ENCODE data around the gene TMEM156. TPM values are rescaled to one million over a fixed set of nuclear protein-coding genes. Genes with fewer than 3 reads are reported as not detected.

Gene TMEM156
- total and polyA plus RNA-seq, 2 of the 4 experiments (the other 2 are of a cell fraction): 0.53 to 0.54 TPM

DNA sequence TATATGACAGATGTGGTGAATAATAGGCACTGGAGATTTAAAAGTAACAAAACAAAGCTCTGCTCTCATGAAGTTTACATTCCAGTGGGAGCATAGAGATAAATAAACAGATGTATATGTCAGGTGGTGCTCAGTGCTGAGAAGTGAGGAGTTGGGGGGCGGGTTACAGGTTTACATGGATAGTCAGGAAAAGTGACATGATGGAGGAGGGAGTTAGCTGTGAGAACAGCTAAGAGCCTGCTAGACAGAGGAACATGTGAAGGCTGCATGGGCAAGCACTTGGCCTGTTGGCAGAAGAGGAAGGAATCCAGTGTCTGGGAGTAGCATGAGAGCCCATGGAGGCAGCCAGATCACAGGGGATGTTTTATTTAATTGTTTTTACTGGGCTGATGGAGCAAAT is 10.2 kb upstream of the TMEM156 start:
- H3K27ac ChIP-seq (ENCODE audit: insufficient read depth, low read length): peak overlapping the region; percentile 87
- peak overlapping the region; percentile 44 to 94 for H4K8ac ChIP-seq (ENCODE audit: low read depth in 2 of 2, low read length in 2 of 2)
- BruUV-seq (replicated peaks): no TSS peak
- 0 out of 2 replicates have a peak, but pooled peaks cover under 1% of the 10 kb centered on the region for H4K20me1 ChIP-seq (ENCODE audit: insufficient read depth, low read length)
- DNase-seq (peak; percentile 34), ATAC-seq (ENCODE audit: low read depth) (no peak)
- H3K56ac ChIP-seq (ENCODE audit: extremely low read depth, insufficient read depth, low read length): peak overlapping the region; percentile 89; the same call in 1 of the 2 replicates
- dilution Hi-C loops (cut with HindIII; ENCODE audit: low sequenced_read_pairs, unreplicated experiment) (no loop called here), intact Hi-C loops (cut with micrococcal nuclease) (no loop called here), in situ Hi-C loops (cut with MboI; ENCODE audit: low sequenced_read_pairs) (no loop called here)
- H3K9ac ChIP-seq (ENCODE audit: low read depth, low read length): 0 out of 2 replicates have a peak overlapping the region, but pooled peaks have one; percentile 19
- H3K9me1 ChIP-seq (ENCODE audit: insufficient read depth, low read length): peaks cover 7% of the 10 kb centered on the region; the same call in 1 of the 2 replicates
- WGBS, 2 experiments (ENCODE audit: extremely low coverage in 2 of 2, insufficient read length in 1 of 2): 57% methylated on average over 1 of the region's 1 CpG; no CpG with 5 or more reads in 1 of the 2 experiments
- no peaks in the 10 kb centered on the region for H3K27me3 ChIP-seq (ENCODE audit: control insufficient read depth, insufficient read depth, low read length)
- peaks cover 0 to 5% of the 10 kb centered on the region in 2 experiments; a peak in 2 of 4 replicates for H3K79me1 ChIP-seq (ENCODE audit: low read depth in 1 of 2, low read length in 2 of 2)
- H3K4ac ChIP-seq (ENCODE audit: low read depth, low read length): peak overlapping the region; percentile 97
- H2BK20ac ChIP-seq (ENCODE audit: low read depth, low read length): peak overlapping the region; percentile 88
- no peak for TF ChIP-seq MAFK (IDR thresholded peaks at IDR 0.05; ENCODE audit: low read depth, low read length)
- no peak for TF ChIP-seq RFX5 (IDR thresholded peaks at IDR 0.05; ENCODE audit: low read depth, low read length)
- no peak for TF ChIP-seq CHD1 (IDR thresholded peaks at IDR 0.05; ENCODE audit: low read depth, low read length)
- TF ChIP-seq NFE2L2 (IDR thresholded peaks at IDR 0.05; ENCODE audit: low read depth, low read length): no peak
- TF ChIP-seq MXI1 (IDR thresholded peaks at IDR 0.05; ENCODE audit: borderline replicate concordance, low read depth, low read length): no peak; the same call in 1 of the 2 replicates
- TF ChIP-seq POLR2A (IDR thresholded peaks at IDR 0.05; ENCODE audit: low read depth, low read length): no peak
- TF ChIP-seq CTCF (conservative IDR thresholded peaks at IDR 0.05; ENCODE audit: low read depth, low read length): no peak
- TF ChIP-seq, protein P1, sequence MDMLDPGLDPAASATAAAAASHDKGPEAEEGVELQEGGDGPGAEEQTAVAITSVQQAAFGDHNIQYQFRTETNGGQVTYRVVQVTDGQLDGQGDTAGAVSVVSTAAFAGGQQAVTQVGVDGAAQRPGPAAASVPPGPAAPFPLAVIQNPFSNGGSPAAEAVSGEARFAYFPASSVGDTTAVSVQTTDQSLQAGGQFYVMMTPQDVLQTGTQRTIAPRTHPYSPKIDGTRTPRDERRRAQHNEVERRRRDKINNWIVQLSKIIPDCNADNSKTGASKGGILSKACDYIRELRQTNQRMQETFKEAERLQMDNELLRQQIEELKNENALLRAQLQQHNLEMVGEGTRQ (IDR thresholded peaks at IDR 0.05; ENCODE audit: low read depth, low read length): no peak
- no peak for TF ChIP-seq CEBPB (IDR thresholded peaks at IDR 0.05; ENCODE audit: low read depth, low read length)
- no peak for TF ChIP-seq RAD21 (IDR thresholded peaks at IDR 0.05; ENCODE audit: low read length)
- TF ChIP-seq RCOR1 (IDR thresholded peaks at IDR 0.05; ENCODE audit: insufficient replicate concordance, low read length): no peak
- TF ChIP-seq, protein P2, sequence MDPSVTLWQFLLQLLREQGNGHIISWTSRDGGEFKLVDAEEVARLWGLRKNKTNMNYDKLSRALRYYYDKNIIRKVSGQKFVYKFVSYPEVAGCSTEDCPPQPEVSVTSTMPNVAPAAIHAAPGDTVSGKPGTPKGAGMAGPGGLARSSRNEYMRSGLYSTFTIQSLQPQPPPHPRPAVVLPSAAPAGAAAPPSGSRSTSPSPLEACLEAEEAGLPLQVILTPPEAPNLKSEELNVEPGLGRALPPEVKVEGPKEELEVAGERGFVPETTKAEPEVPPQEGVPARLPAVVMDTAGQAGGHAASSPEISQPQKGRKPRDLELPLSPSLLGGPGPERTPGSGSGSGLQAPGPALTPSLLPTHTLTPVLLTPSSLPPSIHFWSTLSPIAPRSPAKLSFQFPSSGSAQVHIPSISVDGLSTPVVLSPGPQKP (IDR thresholded peaks at IDR 0.05; ENCODE audit: borderline replicate concordance, low read depth, low read length): no peak
- TF ChIP-seq SMC3 (IDR thresholded peaks at IDR 0.05; ENCODE audit: low read depth, low read length): no peak
- TF ChIP-seq BHLHE40 (IDR thresholded peaks at IDR 0.05; ENCODE audit: low read depth, low read length): no peak
- TF ChIP-seq FOS (IDR thresholded peaks at IDR 0.05; ENCODE audit: low read depth, low read length): no peak
- H2AK5ac ChIP-seq (ENCODE audit: low read depth, low read length): peak overlapping the region; percentile 94
- peak overlapping the region; percentile 97 for H2BK120ac ChIP-seq (ENCODE audit: low read depth, low read length)
- no peak overlapping the region for H3K4me3 ChIP-seq (ENCODE audit: insufficient read depth, low read depth, low read length)
- no peaks in the 10 kb centered on the region for H3K36me3 ChIP-seq (ENCODE audit: control insufficient read depth, insufficient read depth, low read length)
- POLR2A ChIA-PET (ENCODE audit: unreplicated experiment): interaction anchor here (0.5 kb wide), 1 partner anchor 15 kb away, joined by 5 read pairs; no protein-coding TSS in a partner anchor
- no peaks in the 10 kb centered on the region for H3K9me3 ChIP-seq (ENCODE audit: control insufficient read depth, insufficient read depth, low read length)
- peak overlapping the region; percentile 99 for H4K91ac ChIP-seq (ENCODE audit: insufficient read depth, low read depth, low read length)
- peak overlapping the region; percentile 96 for H2BK5ac ChIP-seq (ENCODE audit: low read depth, low read length, poor library complexity, severe bottlenecking)
- H3K4me2 ChIP-seq (ENCODE audit: low read depth, low read length): peak overlapping the region; percentile 11
- peak overlapping the region; percentile 68 for H2AFZ ChIP-seq (replicated peaks; ENCODE audit: low read length, poor library complexity)
- H3K18ac ChIP-seq (ENCODE audit: low read depth, low read length): peak overlapping the region; percentile 90
- CTCF ChIA-PET: interaction anchor here (0.6 to 1.5 kb wide), 3 partner anchors 9 to 149 kb away, joined by 3 to 5 read pairs (median 3); no protein-coding TSS in a partner anchor
- H3K14ac ChIP-seq (replicated peaks; ENCODE audit: low read depth, low read length): peak overlapping the region; percentile 70
- H3K4me1 ChIP-seq (ENCODE audit: control insufficient read depth, insufficient read depth, low read length): peaks cover 12% of the 10 kb centered on the region
- peak overlapping the region; percentile 69 for H4K5ac ChIP-seq (ENCODE audit: low read depth, low read length)
- peak overlapping the region; percentile 94; the same call in 2 of the 3 replicates for H2BK15ac ChIP-seq (ENCODE audit: low read depth, low read length)
- H2AK9ac ChIP-seq (replicated peaks; ENCODE audit: low read depth, low read length, poor library complexity): peak overlapping the region; percentile 6
- H3K23ac ChIP-seq (ENCODE audit: low read depth, low read length): peak overlapping the region; percentile 85

Measured in IMR-90 (cell line).